Measurements from ENCODE around the gene SLC10A1.

SLC10A1 gene

DNA sequence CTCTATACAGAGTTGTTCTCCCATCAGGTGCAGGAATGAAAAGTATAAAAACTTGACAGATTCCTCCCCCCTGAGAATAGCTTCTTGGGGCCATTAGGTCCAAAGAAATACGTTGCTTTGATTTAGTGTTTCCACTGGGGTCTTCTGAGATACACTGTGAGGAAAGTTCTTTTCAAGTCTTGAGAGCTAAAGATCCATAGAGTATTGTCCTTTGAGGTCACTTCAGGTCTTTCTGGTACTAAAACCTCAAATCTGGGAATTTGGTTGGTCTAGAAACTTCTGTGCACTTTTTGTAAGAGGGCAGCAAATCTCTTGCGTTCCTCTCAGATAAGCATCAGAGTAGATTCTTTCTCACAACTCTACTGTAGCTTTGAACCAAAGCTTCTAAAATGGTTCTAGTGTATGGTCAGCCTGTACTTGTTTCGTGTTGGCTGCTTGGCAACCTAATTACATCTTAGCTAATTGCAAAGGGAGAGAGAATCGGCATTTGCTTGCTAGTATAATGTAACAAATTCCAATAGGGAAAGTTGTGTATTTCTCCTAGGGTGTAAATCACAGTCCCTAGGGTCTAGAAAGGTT is 20.1 kb downstream of the SLC10A1 start:
- no peak overlapping the region for H3K4me3 ChIP-seq (ENCODE audit: low read depth, low read length)
- TF ChIP-seq, protein P1, sequence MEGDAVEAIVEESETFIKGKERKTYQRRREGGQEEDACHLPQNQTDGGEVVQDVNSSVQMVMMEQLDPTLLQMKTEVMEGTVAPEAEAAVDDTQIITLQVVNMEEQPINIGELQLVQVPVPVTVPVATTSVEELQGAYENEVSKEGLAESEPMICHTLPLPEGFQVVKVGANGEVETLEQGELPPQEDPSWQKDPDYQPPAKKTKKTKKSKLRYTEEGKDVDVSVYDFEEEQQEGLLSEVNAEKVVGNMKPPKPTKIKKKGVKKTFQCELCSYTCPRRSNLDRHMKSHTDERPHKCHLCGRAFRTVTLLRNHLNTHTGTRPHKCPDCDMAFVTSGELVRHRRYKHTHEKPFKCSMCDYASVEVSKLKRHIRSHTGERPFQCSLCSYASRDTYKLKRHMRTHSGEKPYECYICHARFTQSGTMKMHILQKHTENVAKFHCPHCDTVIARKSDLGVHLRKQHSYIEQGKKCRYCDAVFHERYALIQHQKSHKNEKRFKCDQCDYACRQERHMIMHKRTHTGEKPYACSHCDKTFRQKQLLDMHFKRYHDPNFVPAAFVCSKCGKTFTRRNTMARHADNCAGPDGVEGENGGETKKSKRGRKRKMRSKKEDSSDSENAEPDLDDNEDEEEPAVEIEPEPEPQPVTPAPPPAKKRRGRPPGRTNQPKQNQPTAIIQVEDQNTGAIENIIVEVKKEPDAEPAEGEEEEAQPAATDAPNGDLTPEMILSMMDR (IDR thresholded peaks at IDR 0.05; ENCODE audit: insufficient read depth, low read length, missing control alignments): no peak
- no peak for DNase-seq (ENCODE audit: low read depth, low spot score)
- ChIA-PET POLR2A (interaction anchor here (1.2 kb wide), 1 partner anchor 9 kb away, joined by 4 read pairs; the partner anchor contains the start of gene SRSF5), CTCF (no interaction called here)

DNA sequence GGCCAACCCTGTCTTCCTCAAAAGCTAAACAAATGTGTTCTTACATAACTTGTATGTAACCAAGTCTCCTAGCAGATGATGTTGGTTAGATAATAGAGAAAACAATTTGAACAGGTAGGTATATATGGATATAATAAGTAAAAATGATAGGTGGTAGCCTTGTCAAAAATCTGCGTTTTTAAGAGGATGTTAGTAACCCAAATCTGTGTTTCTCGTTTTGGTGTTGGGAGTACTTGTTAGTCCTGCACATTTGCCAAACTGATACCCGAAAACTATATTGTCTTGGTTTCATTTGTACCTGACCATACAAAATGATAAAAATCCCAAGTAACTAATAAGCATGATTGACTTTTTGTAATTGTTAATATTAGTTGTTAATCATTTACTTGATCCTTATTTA is 22.0 kb downstream of the SLC10A1 start:
- H3K4me3 ChIP-seq (ENCODE audit: low read depth, low read length): no peak overlapping the region
- TF ChIP-seq, protein P1 (IDR thresholded peaks at IDR 0.05; ENCODE audit: insufficient read depth, low read length, missing control alignments): no peak
- ChIA-PET POLR2A (no interaction called here), CTCF (no interaction called here)
- no peak for DNase-seq (ENCODE audit: low read depth, low spot score)

DNA sequence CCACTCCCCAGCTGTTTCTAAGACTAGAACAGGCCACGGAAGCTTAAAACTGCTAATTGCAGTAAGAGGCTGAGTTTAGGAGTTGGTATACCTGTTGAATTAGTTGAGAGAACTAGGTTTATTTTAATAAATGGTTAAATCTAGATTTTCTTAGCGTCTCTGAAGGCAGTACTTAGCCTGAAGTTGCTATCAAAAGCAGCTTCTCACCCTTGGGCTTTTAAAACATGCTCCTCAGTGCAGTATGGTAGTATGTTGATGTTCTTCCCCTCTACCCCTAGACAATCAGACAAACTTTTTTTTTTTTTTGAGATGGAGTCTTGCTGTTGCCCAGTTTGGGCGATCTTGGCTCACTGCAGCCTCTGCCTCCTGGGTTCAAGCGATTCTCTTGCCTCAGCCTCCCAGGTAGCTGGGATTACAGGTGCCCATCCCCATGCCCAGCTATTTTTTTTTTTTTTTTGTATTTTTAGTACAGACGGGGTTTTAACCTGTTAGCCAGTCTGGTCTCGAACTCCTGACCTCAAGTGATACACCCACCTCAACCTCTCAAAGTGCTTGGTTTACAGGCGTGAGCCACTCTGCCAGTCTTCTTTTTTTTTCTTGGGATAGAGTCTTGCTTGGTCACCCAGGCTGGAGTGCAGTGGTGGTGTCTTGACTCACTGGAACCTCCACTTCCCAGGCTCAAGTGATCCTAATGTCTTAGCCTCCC is 23.3 kb downstream of the SLC10A1 start:
- no peak overlapping the region for H3K4me3 ChIP-seq (ENCODE audit: low read depth, low read length)
- TF ChIP-seq, protein P1 (IDR thresholded peaks at IDR 0.05; ENCODE audit: insufficient read depth, low read length, missing control alignments): no peak
- ChIA-PET POLR2A (no interaction called here), CTCF (interaction anchor here (1.4 to 2.8 kb wide), 2 partner anchors 188 to 194 kb away, joined by 6 to 8 read pairs; no protein-coding TSS in a partner anchor)
- DNase-seq (ENCODE audit: low read depth, low spot score): no peak

DNA sequence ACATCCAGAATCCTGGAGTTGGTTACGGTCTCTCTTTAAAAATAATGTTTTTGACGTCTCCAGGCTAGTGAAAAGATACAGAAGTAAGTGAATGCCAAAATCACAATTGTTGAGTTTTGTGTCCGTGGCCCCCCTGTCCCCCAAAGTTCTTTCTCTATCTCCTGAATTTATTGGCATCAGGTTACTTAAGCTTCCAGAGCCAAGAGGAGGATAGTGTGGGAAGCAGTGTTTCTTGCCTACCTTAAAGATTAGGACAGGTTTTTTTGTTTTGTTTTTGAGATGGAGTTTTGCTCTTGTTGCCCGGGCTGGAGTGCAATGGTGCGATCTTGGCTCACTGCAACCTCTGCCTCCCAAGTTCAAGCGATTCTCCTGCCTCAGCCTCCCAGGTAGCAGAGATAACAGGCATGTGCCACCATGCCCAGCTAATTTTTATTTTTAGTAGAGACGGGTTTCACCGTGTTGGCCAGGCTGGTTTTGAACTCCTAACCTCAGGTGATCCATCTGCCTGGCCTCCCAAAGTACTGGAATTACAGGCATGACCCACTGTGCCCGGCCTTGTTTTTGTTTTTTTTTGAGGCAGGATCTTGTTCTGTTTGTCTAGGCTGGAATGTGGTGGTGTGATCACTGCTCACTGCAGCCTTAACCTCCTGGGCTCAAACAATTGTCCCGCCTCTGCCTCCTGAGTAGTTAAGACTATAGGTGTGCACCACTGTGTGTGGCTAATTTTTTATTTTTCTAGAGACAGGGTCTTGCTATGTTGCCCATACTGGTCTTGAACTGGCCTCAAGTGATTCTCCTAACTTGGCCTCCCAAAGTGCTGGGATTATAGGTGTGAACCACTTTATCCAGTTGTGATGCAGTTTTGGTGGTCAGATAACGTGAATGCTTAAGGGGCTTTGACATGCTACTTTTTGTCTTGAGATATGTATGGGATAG is 24.7 kb downstream of the SLC10A1 start:
- TF ChIP-seq, protein P1 (IDR thresholded peaks at IDR 0.05; ENCODE audit: insufficient read depth, low read length, missing control alignments): no peak
- H3K4me3 ChIP-seq (ENCODE audit: low read depth, low read length): no peak overlapping the region
- no peak for DNase-seq (ENCODE audit: low read depth, low spot score)
- CTCF ChIA-PET: interaction anchor here (1.2 to 2.8 kb wide), 2 partner anchors 9 to 193 kb away, joined by 4 to 8 read pairs; no protein-coding TSS in a partner anchor
- POLR2A ChIA-PET: no interaction called here

DNA sequence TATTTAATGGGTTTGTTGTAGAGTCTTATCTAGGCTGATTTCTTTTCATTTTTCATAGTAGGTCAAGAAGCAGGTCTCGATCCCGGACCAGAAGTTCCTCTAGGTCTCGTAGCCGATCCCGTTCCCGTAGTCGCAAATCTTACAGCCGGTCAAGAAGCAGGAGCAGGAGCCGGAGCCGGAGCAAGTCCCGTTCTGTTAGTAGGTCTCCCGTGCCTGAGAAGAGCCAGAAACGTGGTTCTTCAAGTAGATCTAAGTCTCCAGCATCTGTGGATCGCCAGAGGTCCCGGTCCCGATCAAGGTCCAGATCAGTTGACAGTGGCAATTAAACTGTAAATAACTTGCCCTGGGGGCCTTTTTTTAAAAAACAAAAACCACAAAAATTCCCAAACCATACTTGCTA is 25.9 kb downstream of the SLC10A1 start:
- CTCF ChIA-PET: interaction anchor here (1.2 to 2.8 kb wide), 2 partner anchors 10 to 192 kb away, joined by 4 to 8 read pairs; no protein-coding TSS in a partner anchor
- POLR2A ChIA-PET: no interaction called here
- TF ChIP-seq, protein P1 (IDR thresholded peaks at IDR 0.05; ENCODE audit: insufficient read depth, low read length, missing control alignments): no peak
- no peak for DNase-seq (ENCODE audit: low read depth, low spot score)
- no peak overlapping the region for H3K4me3 ChIP-seq (ENCODE audit: low read depth, low read length)

DNA sequence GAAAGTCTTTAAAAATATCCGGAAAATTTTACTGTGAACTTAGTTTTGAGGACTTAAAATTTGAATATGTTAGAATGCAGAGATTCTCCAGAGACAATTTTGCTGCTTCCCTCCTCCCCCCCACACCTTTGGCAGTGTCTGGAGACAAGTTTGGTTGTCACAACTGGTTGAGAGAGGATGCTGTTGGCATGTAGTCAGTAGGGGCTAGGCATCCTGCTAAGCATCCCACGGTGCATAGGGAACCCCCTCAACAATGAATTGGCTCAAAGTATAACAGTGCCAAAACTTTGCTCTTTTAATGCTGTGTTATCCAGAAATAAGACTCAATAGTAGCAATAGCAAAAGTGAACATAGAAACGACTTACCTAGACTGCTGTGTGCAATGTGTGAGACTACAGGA is 26.5 kb downstream of the SLC10A1 start:
- ChIA-PET CTCF (no interaction called here), POLR2A (no interaction called here)
- H3K4me3 ChIP-seq (ENCODE audit: low read depth, low read length): no peak overlapping the region
- TF ChIP-seq, protein P1 (IDR thresholded peaks at IDR 0.05; ENCODE audit: insufficient read depth, low read length, missing control alignments): no peak
- DNase-seq (ENCODE audit: low read depth, low spot score): no peak

All from AG04449 (cell line).